CD14-positive monocyte (primary cell): ENCODE data around the gene LPIN2. TPM values are rescaled to one million over a fixed set of nuclear protein-coding genes. Genes with fewer than 3 reads are reported as not detected.
"Not testable (repeated sequence)": the region's sequence is repeated elsewhere in the genome, so short reads cannot be mapped to it uniquely, and the experiment has no call there.

Experiments
- DNase-seq, 3 donors: peaks; one replicate each; pipeline ENCODE4 v3.0.0-alpha.2; 2011 to 2022
- H2AFZ ChIP-seq: 2 replicates; pipeline ENCODE4 v1.6.0; 2012; ENCODE audit warnings: mild to moderate bottlenecking, low read depth, low read length, inconsistent platforms; ENCODE audit not compliant: insufficient read depth, poor library complexity, severe bottlenecking
- H3K27ac ChIP-seq, 2 donors: 1 replicate in 1 of 2; 2 replicates in 1 of 2; pipeline ENCODE4 v1.5.1; 2012 to 2013; ENCODE audit warnings: low read length in 2 of 2, control low read depth in 1 of 2, inconsistent platforms in 1 of 2, low read depth in 1 of 2, mild to moderate bottlenecking in 1 of 2
- H3K27me3 ChIP-seq, 2 donors: one replicate each; pipeline versions ENCODE4 v1.6.0 to v1.6.1; 2011 to 2013; ENCODE audit warnings: low read length in 2 of 2; ENCODE audit not compliant: control insufficient read depth in 2 of 2, insufficient read depth in 2 of 2
- H3K36me3 ChIP-seq, 2 donors: replicated peaks in 1 of 2; 1 replicate in 1 of 2; 2 replicates in 1 of 2; pipeline versions ENCODE4 v1.5.1 to v1.6.1; 2012 to 2013; ENCODE audit warnings: low read length in 2 of 2, control low read depth in 1 of 2, inconsistent platforms in 1 of 2, mild to moderate bottlenecking in 1 of 2; ENCODE audit not compliant: insufficient read depth in 2 of 2, control insufficient read depth in 1 of 2
- H3K4me1 ChIP-seq, 2 donors: 1 replicate in 1 of 2; 2 replicates in 1 of 2; pipeline versions ENCODE4 v1.5.1 to v1.6.1; 2012 to 2013; ENCODE audit warnings: low read length in 2 of 2, control low read depth in 1 of 2, inconsistent platforms in 1 of 2, mild to moderate bottlenecking in 1 of 2, moderate library complexity in 1 of 2; ENCODE audit not compliant: insufficient read depth in 2 of 2, control insufficient read depth in 1 of 2
- H3K4me2 ChIP-seq: replicated peaks from 2 replicates; pipeline ENCODE3; 2012; ENCODE audit warnings: low read length, moderate library complexity, mild to moderate bottlenecking; ENCODE audit not compliant: poor library complexity, severe bottlenecking; ENCODE audit errors: extremely low read depth
- H3K4me3 ChIP-seq, 3 experiments: fragments of 200-600 bp in 1 of 3; sonication (generic) in 1 of 3; replicated peaks in 1 of 3; 1 replicate in 2 of 3; 2 replicates in 1 of 3; pipeline ENCODE4 v1.5.1; 2011 to 2013; ENCODE audit warnings: low read length in 3 of 3, mild to moderate bottlenecking in 3 of 3, control low read depth in 2 of 3, low read depth in 2 of 3, inconsistent platforms in 1 of 3, moderate library complexity in 1 of 3
- H3K79me2 ChIP-seq: 2 replicates; pipeline ENCODE4 v1.6.0; 2012; ENCODE audit warnings: mild to moderate bottlenecking, control low read depth, inconsistent platforms, low read length, moderate library complexity; ENCODE audit not compliant: insufficient read depth
- H3K9ac ChIP-seq: 2 replicates; pipeline ENCODE4 v1.6.0; 2017; ENCODE audit warnings: low read length, mild to moderate bottlenecking; ENCODE audit not compliant: insufficient read depth, poor library complexity, severe bottlenecking
- H3K9me3 ChIP-seq, 2 donors: replicated peaks in 1 of 2; 1 replicate in 1 of 2; 2 replicates in 1 of 2; pipeline versions ENCODE4 v1.5.1 to v1.6.1; 2012 to 2013; ENCODE audit warnings: low read length in 2 of 2, control low read depth in 1 of 2; ENCODE audit not compliant: control insufficient read depth in 1 of 2, insufficient read depth in 1 of 2
- H4K20me1 ChIP-seq: 2 replicates; pipeline ENCODE4 v1.6.0; 2012; ENCODE audit warnings: mild to moderate bottlenecking, low read length, control low read depth, moderate library complexity; ENCODE audit not compliant: insufficient read depth
- H3K27ac Mint-ChIP-seq, 7 donors: one replicate each; pipeline ENCODE4 v1.8.0; 2020; ENCODE audit warnings: mild to moderate bottlenecking in 7 of 7, mixed read lengths in 7 of 7, moderate library complexity in 6 of 7, inconsistent platforms in 2 of 7
- H3K27me3 Mint-ChIP-seq, 3 donors: one replicate each; pipeline ENCODE4 v1.8.0; 2021 to 2022; ENCODE audit warnings: low read depth in 3 of 3, mild to moderate bottlenecking in 3 of 3, mixed read lengths in 3 of 3, moderate library complexity in 3 of 3, inconsistent platforms in 1 of 3
- H3K36me3 Mint-ChIP-seq, 2 donors: one replicate each; pipeline ENCODE4 v1.8.0; 2020; ENCODE audit warnings: mixed read lengths in 2 of 2, inconsistent platforms in 1 of 2, mild to moderate bottlenecking in 1 of 2
- H3K4me1 Mint-ChIP-seq: one replicate; pipeline ENCODE4 v1.8.0; 2020; ENCODE audit warnings: mild to moderate bottlenecking, mixed read lengths
- H3K4me3 Mint-ChIP-seq, 2 donors: one replicate each; pipeline ENCODE4 v1.8.0; 2020; ENCODE audit warnings: mild to moderate bottlenecking in 2 of 2, mixed read lengths in 2 of 2, moderate library complexity in 1 of 2
- H3K9me3 Mint-ChIP-seq, 7 donors: one replicate each; pipeline ENCODE4 v1.8.0; 2020 to 2022; ENCODE audit warnings: mixed read lengths in 7 of 7, mild to moderate bottlenecking in 6 of 7, moderate library complexity in 6 of 7, inconsistent platforms in 2 of 7
- WGBS: methylation state at CpG from one replicate; pipeline ENCODE4 v1.1.5; 2013; ENCODE audit warnings: missing lambda C conversion rate; ENCODE audit not compliant: insufficient coverage; 5-methylcytosine and 5-hydroxymethylcytosine counted together
- intact Hi-C, 2 donors: fragments of 100-400 bp; cut with micrococcal nuclease; formaldehyde crosslinking; loops; one replicate each; pipeline versions ENCODE4 v1.15.0 to v1.15.1; 2023
- polyA plus RNA-seq, 3 donors: library from polyadenylated mRNA; depleted of rRNA in 1 of 3; unstranded in 2 of 3; stranded (reverse) in 1 of 3; fragments of 300-500 nt in 2 of 3; fragments of >200 nt in 1 of 3; fragmentation: Illumina TruSeq in 2 of 3; gene quantifications; 1 replicate in 2 of 3; 2 replicates in 1 of 3; pipeline ENCODE4 v1.2.3, GENCODE V29; 2012 to 2021
- TF ChIP-seq, protein P1 (sequence below): fragments of 200-600 bp; IDR thresholded peaks from one replicate; pipeline ENCODE4 v1.8.0; 2022; ENCODE audit warnings: antibody characterized with exemption, mild to moderate bottlenecking

The LPIN2 gene
- polyA plus RNA-seq, 3 donors: 9.3 to 16.3 (median 10.3) TPM

DNA sequence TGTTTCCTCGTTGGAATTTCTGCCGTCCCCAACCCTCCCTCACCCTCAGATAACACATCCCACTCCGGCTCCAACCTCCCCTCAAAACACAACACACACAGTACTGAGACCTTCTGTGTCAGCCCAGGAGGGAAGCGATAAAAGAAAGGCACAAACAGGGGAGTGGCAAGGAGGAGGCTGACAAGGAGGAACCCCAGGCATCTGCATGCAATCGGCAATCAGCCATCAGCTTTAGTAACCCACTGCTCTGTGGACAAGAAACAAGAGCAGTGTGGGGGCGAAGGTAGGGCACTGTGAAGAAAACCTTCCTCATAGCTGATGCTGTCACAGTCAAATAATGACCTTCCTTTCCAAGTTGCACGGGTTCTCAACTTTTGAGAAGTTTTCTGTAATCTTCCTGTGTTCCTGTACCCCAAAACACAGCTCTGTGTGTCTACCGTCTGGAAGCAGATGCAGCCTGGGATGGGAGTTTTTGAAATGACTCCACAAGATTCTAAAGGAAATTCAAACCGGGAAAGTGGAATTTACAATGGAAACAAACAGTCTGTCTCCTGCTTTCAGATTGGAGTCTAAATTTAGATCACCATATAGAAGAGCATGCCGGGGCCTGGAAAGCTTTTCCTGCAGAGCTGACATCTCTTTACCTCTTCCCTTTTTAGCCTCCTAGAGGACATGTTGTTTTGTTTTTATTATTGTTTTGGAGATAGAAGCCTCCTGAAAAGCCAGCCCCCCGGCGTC is 16.4 kb upstream of the LPIN2 start:
- intact Hi-C loops: no loop called here
- Histone ChIP-seq H2AFZ (peak overlapping the region; percentile 72), H3K4me3 (peak overlapping the region in 1 of 3 experiments; percentile 2), H4K20me1 (no peaks in the 10 kb centered on the region), H3K9me3 (no peaks in the 10 kb centered on the region), H3K9ac (peak overlapping the region; percentile 10), H3K4me2 (peak overlapping the region; percentile 20), H3K79me2 (no peaks in the 10 kb centered on the region), H3K4me1 (peaks cover 15% of the 10 kb centered on the region in 2 donors), H3K36me3 (no peaks in the 10 kb centered on the region), H3K27ac (peak overlapping the region in 1 of 2 donors; percentile 4), H3K27me3 (no peaks in the 10 kb centered on the region)
- Mint-ChIP-seq H3K4me3 (peak overlapping the region in 1 of 2 donors; percentile 72), H3K27me3 (peaks cover 0 to 2% (median 2%) of the 10 kb centered on the region in 3 donors), H3K9me3 (no peaks in the 10 kb centered on the region), H3K36me3 (no peaks in the 10 kb centered on the region), H3K27ac (peak overlapping the region in 5 of 7 donors; percentile 26 to 75 (median 64)), H3K4me1 (peaks cover 13% of the 10 kb centered on the region)
- 8% methylated on average over 2 of the region's 12 CpGs for WGBS
- peak in 1 of 3 donors; percentile 30 for DNase-seq
- TF ChIP-seq, protein P1, sequence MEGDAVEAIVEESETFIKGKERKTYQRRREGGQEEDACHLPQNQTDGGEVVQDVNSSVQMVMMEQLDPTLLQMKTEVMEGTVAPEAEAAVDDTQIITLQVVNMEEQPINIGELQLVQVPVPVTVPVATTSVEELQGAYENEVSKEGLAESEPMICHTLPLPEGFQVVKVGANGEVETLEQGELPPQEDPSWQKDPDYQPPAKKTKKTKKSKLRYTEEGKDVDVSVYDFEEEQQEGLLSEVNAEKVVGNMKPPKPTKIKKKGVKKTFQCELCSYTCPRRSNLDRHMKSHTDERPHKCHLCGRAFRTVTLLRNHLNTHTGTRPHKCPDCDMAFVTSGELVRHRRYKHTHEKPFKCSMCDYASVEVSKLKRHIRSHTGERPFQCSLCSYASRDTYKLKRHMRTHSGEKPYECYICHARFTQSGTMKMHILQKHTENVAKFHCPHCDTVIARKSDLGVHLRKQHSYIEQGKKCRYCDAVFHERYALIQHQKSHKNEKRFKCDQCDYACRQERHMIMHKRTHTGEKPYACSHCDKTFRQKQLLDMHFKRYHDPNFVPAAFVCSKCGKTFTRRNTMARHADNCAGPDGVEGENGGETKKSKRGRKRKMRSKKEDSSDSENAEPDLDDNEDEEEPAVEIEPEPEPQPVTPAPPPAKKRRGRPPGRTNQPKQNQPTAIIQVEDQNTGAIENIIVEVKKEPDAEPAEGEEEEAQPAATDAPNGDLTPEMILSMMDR: no peak

DNA sequence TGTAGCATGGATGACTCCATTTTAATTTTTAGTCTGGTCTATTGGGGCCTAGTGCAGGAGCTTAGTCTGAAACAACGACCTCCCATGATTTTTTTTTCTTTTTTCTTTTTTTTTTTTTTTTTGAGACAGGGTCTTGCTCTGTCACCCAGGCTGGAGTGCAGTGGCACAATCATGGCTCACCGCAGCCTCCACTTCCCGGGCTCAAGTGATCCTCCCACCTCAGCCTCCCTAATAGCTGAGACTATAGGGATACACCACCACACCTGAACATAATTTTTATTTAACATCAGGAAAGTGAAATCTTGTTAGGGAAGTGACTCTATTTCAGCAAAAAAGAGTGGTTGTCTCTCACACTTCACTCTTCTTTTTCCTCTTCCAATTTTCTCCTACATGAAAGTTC is 15.2 kb upstream of the LPIN2 start:
- H3K27me3 Mint-ChIP-seq, intact Hi-C loops, H3K9me3 ChIP-seq, H3K27ac ChIP-seq, H3K79me2 ChIP-seq, H4K20me1 ChIP-seq, H3K36me3 ChIP-seq, H3K9ac ChIP-seq, H3K4me3 Mint-ChIP-seq, DNase-seq, H3K4me3 ChIP-seq, H3K4me2 ChIP-seq, H3K9me3 Mint-ChIP-seq, H3K27ac Mint-ChIP-seq, H3K27me3 ChIP-seq, H2AFZ ChIP-seq, H3K36me3 Mint-ChIP-seq: not testable (repeated sequence)
- peaks cover 13% of the 10 kb centered on the region for H3K4me1 Mint-ChIP-seq
- H3K4me1 ChIP-seq: peaks cover 15% of the 10 kb centered on the region in 2 donors
- WGBS: no CpG with 5 or more reads among the region's 3 CpGs
